HepG2 (cell line): Measurements from ENCODE around the gene LIPE. TPM values are rescaled to one million over a fixed set of nuclear protein-coding genes. Genes with fewer than 3 reads are reported as not detected.
A peak's percentile ranks its signal among the peaks of the same experiment; 100 is the strongest.

Experiments
- ATAC-seq: fragments of 200-7000 bp; cut with Tn5 transposase; 3 replicates; pipeline ENCODE4 v1.9.1; 2020; ENCODE audit warnings: mild to moderate bottlenecking, moderate library complexity
- BruUV-seq: library from RNA; stranded (reverse); fragments of 400-500 nt; replicated peaks from 2 replicates; lab custom pipeline; 2021; lab: Mats Ljungman, UMichigan
- CTCF ChIA-PET: fragments of 300-600 bp; formaldehyde crosslinking; extraction: SDS; loops from one replicate; lab custom pipeline; 2021; ENCODE audit warnings: low total read pairs, inconsistent platforms, low intra/inter-chr PET ratio; lab: Yijun Ruan, JAX
- POLR2A ChIA-PET: fragments of 350-600 bp; sonication (Branson Sonifier 250); formaldehyde crosslinking; loops from one replicate; lab custom pipeline; 2020; ENCODE audit warnings: antibody characterized with exemption, inconsistent platforms; lab: Yijun Ruan, JAX
- DNase-seq: peaks from one replicate; pipeline ENCODE4 v3.0.0-alpha.2; 2015; ENCODE audit warnings: low spot score
- FAIRE-seq: peaks from 3 replicates; lab custom pipeline; 2011; peaks lifted over from hg19 to GRCh38; lab: Jason Lieb, UNC
- H2AFZ ChIP-seq: one replicate; pipeline ENCODE4 v1.6.1; 2011; ENCODE audit warnings: low read length, inconsistent platforms
- H3K27ac ChIP-seq: fragments of 300-600 bp; 3 replicates; pipeline ENCODE4 v1.8.0; 2011; ENCODE audit warnings: mixed run types, mild to moderate bottlenecking, mixed read lengths, low read length, inconsistent platforms; ENCODE audit not compliant: insufficient read depth; ENCODE audit errors: extremely low read length
- H3K27me3 ChIP-seq, 2 experiments: fragments of 200-600 bp in 1 of 2; 2 replicates in 1 of 2; 3 replicates in 1 of 2; pipeline versions ENCODE4 v1.6.0 to v1.8.0; 2011; ENCODE audit warnings: low read length in 2 of 2, mild to moderate bottlenecking in 2 of 2, moderate library complexity in 2 of 2, inconsistent platforms in 1 of 2; ENCODE audit not compliant: insufficient read depth in 2 of 2, control insufficient read depth in 1 of 2
- H3K36me3 ChIP-seq, 2 experiments: fragments of 200-600 bp in 1 of 2; replicated peaks in 1 of 2; 2 replicates in 1 of 2; 3 replicates in 1 of 2; pipeline versions ENCODE4 v1.5.1 to v1.8.0; 2011; ENCODE audit warnings: low read length in 2 of 2, inconsistent platforms in 1 of 2; ENCODE audit not compliant: insufficient read depth in 2 of 2, control insufficient read depth in 1 of 2
- H3K4me1 ChIP-seq: 2 replicates; pipeline ENCODE4 v1.5.1; 2012; ENCODE audit warnings: low read length, inconsistent platforms; ENCODE audit not compliant: insufficient read depth
- H3K4me2 ChIP-seq: 2 replicates; pipeline ENCODE4 v1.6.0; 2011; ENCODE audit warnings: low read depth, low read length, inconsistent platforms
- H3K4me3 ChIP-seq, 3 experiments: fragments of 200-600 bp in 1 of 3; sonication (generic), shearing (Covaris generic) in 1 of 3; replicated peaks in 1 of 3; 2 replicates each; pipeline ENCODE4 v1.5.1; 2011 to 2016; ENCODE audit warnings: low read length in 3 of 3, inconsistent platforms in 2 of 3, low read depth in 2 of 3, mild to moderate bottlenecking in 2 of 3, control low read depth in 1 of 3, mixed read lengths in 1 of 3; ENCODE audit not compliant: insufficient read depth in 1 of 3
- H3K79me2 ChIP-seq: one replicate; pipeline ENCODE4 v1.6.1; 2011; ENCODE audit warnings: low read length, inconsistent platforms; ENCODE audit not compliant: insufficient read depth
- H3K9ac ChIP-seq: 2 replicates; pipeline ENCODE4 v1.6.0; 2011; ENCODE audit warnings: mild to moderate bottlenecking, low read depth, low read length, inconsistent platforms; ENCODE audit not compliant: insufficient read depth
- H3K9me3 ChIP-seq: 2 replicates; pipeline ENCODE4 v1.5.1; 2012; ENCODE audit warnings: mild to moderate bottlenecking, low read length
- H4K20me1 ChIP-seq: 2 replicates; pipeline ENCODE4 v1.6.0; 2011; ENCODE audit warnings: inconsistent platforms, mild to moderate bottlenecking, low read length, moderate library complexity; ENCODE audit not compliant: insufficient read depth
- ERF ChIP-seq: IDR thresholded peaks from 2 replicates; pipeline ENCODE4 v1.6.1; 2018; ENCODE audit warnings: missing biosample characterization, missing genetic modification reagents
- NFRKB ChIP-seq: fragments of 450-650 bp; IDR thresholded peaks from 2 replicates; pipeline ENCODE4 v1.6.1; 2017
- POLR2A ChIP-seq, 2 experiments: IDR thresholded peaks; 2 replicates each; pipeline ENCODE4 v1.6.1; 2011; ENCODE audit warnings: low read depth in 2 of 2, low read length in 2 of 2, mild to moderate bottlenecking in 1 of 2, moderate library complexity in 1 of 2; ENCODE audit not compliant: insufficient read depth in 1 of 2
- RAD21 ChIP-seq: fragments of 450-650 bp; formaldehyde crosslinking; IDR thresholded peaks from 2 replicates; pipeline ENCODE4 v1.5.0; 2020; ENCODE audit warnings: mild to moderate bottlenecking
- TBX2 ChIP-seq: sonication (generic); formaldehyde crosslinking; IDR thresholded peaks from 2 replicates; pipeline ENCODE4 v1.5.0; 2020; ENCODE audit warnings: missing genetic modification reagents, mild to moderate bottlenecking, borderline replicate concordance
- XRCC5 ChIP-seq: fragments of 200-400 bp; formaldehyde crosslinking; optimal IDR thresholded peaks from 2 replicates; pipeline ENCODE3; 2017; ENCODE audit warnings: mild to moderate bottlenecking, low read length
- ZNF207 ChIP-seq: fragments of 450-650 bp; IDR thresholded peaks from 2 replicates; pipeline ENCODE4 v1.6.1; 2016; ENCODE audit warnings: antibody characterized with exemption, borderline replicate concordance
- ZNF280D ChIP-seq: sonication (generic); formaldehyde crosslinking; IDR thresholded peaks from 2 replicates; pipeline ENCODE4 v1.5.1; 2020; ENCODE audit warnings: mild to moderate bottlenecking, missing genetic modification reagents
- ZNF503 ChIP-seq: sonication (generic); formaldehyde crosslinking; IDR thresholded peaks from 2 replicates; pipeline ENCODE4 v1.4.0; 2020; ENCODE audit warnings: missing genetic modification reagents
- ZNF687 ChIP-seq: sonication (generic); formaldehyde crosslinking; IDR thresholded peaks from 2 replicates; pipeline ENCODE4 v1.5.1; 2020; ENCODE audit warnings: mild to moderate bottlenecking, missing genetic modification reagents, moderate library complexity
- WGBS: methylation state at CpG from one replicate; pipeline ENCODE4 v1.1.6; 2017; ENCODE audit warnings: low lambda C conversion rate; 5-methylcytosine and 5-hydroxymethylcytosine counted together
- in situ Hi-C: cut with HindIII; loops from 2 replicates; pipeline ENCODE4 v1.10.0; 2017; ENCODE audit warnings: low pct_unique_long_range_greater_than_20kb; ENCODE audit not compliant: extremely low pct_ligation_motif_present
- intact Hi-C: fragments of 100-400 bp; cut with micrococcal nuclease; formaldehyde crosslinking; loops from one replicate; pipeline ENCODE4 v1.10.0; 2022; ENCODE audit not compliant: unreplicated experiment
- polyA plus RNA-seq, 8 experiments: library from polyadenylated mRNA; depleted of rRNA in 3 of 8; stranded (reverse) in 7 of 8; unstranded in 1 of 8; fragments of >200 nt; fragmentation: Illumina TruSeq in 4 of 8; extraction: Trizol in 4 of 8; gene quantifications; 2 replicates each; pipeline versions ENCODE4 v1.2.1 to v1.2.3, GENCODE V29; 2011 to 2016; ENCODE audit warnings: low read depth in 4 of 8, missing spikeins in 1 of 8, mixed read lengths in 1 of 8; ENCODE audit not compliant: insufficient read depth in 1 of 8
- total RNA-seq, 5 experiments: library from RNA; depleted of rRNA; stranded (reverse); fragments of >200 nt; fragmentation: Illumina TruSeq; extraction: Trizol; gene quantifications; 2 replicates each; pipeline ENCODE4 v1.2.3, GENCODE V29; 2016; ENCODE audit warnings: low read depth in 1 of 5

LIPE gene
- total and polyA plus RNA-seq, 2 of the 13 experiments (the other 11 are each of a cell fraction or from before 2014, with no cell fraction given): not detected

- TF ChIP-seq ZNF503: no peak
- no peak for TF ChIP-seq ZNF207
These were observed 38.2 kb downstream of the LIPE start (continued) for GRCh38 chr19:42388851-42389489.

- peak overlapping the region; percentile 82 for H3K4me2 ChIP-seq
- 1% methylated on average over 22 of the region's 48 CpGs for WGBS
- H3K4me1 ChIP-seq: peaks cover 6% of the 10 kb centered on the region; the same call in 1 of the 2 replicates
- intact Hi-C loops: loop anchor here (1.0 kb wide), 1 partner anchor 10 kb away; no protein-coding TSS in a partner anchor
- ChIA-PET CTCF (interaction anchor here (1.2 to 1.6 kb wide), 2 partner anchors 14 to 46 kb away, joined by 8 to 15 read pairs; no protein-coding TSS in a partner anchor), POLR2A (no interaction called here)
- peak overlapping the region; percentile 35; the same call in 1 of the 2 replicates for H3K9ac ChIP-seq
- no TSS peak for BruUV-seq
- peak; percentile 57 for FAIRE-seq
- H3K27me3 ChIP-seq: peaks cover 6 to 43% of the 10 kb centered on the region in 2 experiments; a peak in 4 of 5 replicates
- peak; percentile 95 for ATAC-seq
- no peak overlapping the region for H3K27ac ChIP-seq
- no peaks in the 10 kb centered on the region for H3K79me2 ChIP-seq
- peak; percentile 63 for DNase-seq
- in situ Hi-C loops: no loop called here
- H2AFZ ChIP-seq: peak overlapping the region; percentile 45
- no peaks in the 10 kb centered on the region for H4K20me1 ChIP-seq
- no peaks in the 10 kb centered on the region for H3K9me3 ChIP-seq
- H3K36me3 ChIP-seq: no peaks in the 10 kb centered on the region
- peak overlapping the region; percentile 44 to 59 (median 54); a peak in 4 of 6 replicates for H3K4me3 ChIP-seq
- TF ChIP-seq ZNF280D (CRISPR knock-in tag): 0 out of 2 replicates have a peak, but pooled peaks have one; percentile 52
- 0 out of 2 replicates have a peak, but pooled peaks have one; percentile 31 for TF ChIP-seq TBX2 (CRISPR knock-in tag)
- peak; percentile 65 for TF ChIP-seq RAD21 (CRISPR knock-in tag)
- peak; percentile 72 for TF ChIP-seq ZNF687
- TF ChIP-seq POLR2A (IDR thresholded peaks at IDR 0.05; ENCODE audit: insufficient read depth in 1 of 2, low read depth in 2 of 2, low read length in 2 of 2): 0 out of 4 replicates have a peak, but pooled peaks of 1 of the 2 experiments have one; percentile 21
- peak; percentile 75 for TF ChIP-seq XRCC5
- TF ChIP-seq ERF: 0 out of 2 replicates have a peak, but pooled peaks have one; percentile 40
- TF ChIP-seq NFRKB: no peak
These were observed 40.0 kb downstream of the LIPE start for GRCh38 chr19:42386974-42387707.
